GM12801 (cell line): ENCODE data around the gene ACTRT3.

Experiments used
- CTCF ChIP-seq: IDR thresholded peaks from one replicate; pipeline ENCODE4 v1.5.1; 2011; ENCODE audit warnings: control low read depth; ENCODE audit not compliant: insufficient read length; ENCODE audit errors: extremely low read depth

The ACTRT3 gene

DNA sequence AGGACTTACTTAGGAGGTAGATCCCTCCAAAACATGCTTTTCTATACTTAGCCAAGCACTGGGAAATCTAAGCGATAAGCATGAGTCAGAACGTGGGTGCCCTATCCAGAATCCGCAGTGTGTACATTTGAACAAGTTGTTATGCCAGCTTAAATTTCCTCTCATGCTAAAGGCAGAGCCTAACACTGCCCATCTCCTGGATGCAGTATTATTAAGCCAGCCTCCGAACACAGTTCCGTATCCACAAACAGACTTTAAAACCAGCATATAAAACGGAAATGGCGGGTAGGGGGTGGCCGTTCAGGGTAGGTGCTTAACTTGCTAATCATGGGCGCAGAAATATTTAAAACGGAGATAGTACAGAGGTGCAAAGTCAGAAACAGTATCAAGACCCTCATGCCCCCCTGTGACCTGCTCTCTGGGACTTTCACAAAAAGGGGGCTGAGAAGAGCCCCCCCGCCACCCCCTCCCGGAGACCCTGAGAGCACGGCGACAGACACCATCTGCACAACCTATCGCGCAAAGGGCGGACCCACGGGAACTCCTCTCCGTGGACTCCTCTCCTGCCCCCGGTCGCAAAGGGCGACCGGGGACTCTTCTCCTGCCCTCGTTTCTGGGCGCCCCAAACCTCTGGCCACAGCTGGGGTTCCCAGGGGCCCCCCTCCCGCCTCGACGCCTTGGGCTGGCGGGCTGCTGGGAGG lies 42.4 kb upstream of the ACTRT3 start:
- TF ChIP-seq CTCF: no peak

DNA sequence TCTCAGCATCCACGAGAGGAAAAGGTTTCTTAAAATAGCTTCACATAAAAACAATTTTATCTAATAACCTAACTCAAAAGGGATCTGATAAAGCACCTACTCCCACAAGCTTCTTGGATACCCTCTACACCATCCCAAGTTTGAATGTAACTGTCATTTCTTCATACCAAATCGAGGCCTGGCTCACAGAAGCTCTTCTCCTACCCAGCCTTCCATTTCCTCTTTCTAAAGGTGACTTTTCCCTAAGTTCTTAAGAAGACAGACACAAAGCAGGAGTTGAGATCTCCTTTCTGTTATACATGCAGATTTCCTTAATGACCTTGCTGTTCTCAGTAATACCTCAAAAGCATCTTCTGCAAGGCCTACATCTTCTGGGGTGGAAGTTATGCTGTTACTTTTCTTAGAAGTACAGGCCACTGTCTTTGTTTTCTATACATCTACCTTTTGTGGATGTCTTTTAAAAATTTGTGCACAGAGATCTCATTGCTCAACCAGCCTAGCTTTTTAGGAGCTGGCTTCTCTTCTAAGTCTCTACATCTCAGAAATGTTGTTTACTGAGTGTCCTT lies 40.0 kb upstream of the ACTRT3 start:
- TF ChIP-seq CTCF: no peak

DNA sequence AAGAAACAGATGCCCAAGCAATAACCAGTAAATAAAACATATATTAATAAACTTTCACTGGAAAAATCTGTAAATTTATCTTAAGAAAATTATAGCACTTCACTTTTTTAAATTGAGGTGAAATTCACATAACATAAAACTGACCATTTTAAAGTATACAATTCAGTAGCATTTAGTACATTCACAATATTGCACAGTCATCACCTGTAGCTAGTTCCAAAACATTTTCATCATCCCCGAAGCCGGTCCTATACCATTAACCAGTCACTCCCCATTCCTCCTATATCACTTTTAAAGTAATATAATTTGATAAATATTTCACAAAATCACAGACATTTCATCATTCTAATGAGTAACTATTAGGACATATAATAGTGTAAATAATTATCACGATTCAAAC lies 35.3 kb upstream of the ACTRT3 start:
- TF ChIP-seq CTCF: no peak

DNA sequence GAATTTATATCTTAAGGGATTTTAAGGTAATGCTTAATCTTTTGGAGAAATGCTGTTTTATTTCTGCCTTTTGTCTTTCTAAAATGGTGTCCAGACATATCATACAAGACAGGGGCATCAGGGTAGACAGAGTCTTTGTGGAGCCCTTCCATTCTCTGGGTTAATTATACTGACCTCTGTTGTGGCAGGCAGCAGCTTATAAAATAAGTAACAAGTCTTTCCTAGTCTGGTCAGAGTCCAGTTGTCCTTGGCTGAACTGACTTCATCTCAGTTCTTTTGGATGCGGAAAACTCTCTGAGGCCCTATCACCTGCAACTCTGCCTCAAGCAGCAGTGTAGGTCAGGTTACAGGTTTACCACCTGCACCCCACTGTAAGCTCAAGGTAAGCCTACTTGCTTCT lies 23.0 kb upstream of the ACTRT3 start:
- no peak for TF ChIP-seq CTCF

DNA sequence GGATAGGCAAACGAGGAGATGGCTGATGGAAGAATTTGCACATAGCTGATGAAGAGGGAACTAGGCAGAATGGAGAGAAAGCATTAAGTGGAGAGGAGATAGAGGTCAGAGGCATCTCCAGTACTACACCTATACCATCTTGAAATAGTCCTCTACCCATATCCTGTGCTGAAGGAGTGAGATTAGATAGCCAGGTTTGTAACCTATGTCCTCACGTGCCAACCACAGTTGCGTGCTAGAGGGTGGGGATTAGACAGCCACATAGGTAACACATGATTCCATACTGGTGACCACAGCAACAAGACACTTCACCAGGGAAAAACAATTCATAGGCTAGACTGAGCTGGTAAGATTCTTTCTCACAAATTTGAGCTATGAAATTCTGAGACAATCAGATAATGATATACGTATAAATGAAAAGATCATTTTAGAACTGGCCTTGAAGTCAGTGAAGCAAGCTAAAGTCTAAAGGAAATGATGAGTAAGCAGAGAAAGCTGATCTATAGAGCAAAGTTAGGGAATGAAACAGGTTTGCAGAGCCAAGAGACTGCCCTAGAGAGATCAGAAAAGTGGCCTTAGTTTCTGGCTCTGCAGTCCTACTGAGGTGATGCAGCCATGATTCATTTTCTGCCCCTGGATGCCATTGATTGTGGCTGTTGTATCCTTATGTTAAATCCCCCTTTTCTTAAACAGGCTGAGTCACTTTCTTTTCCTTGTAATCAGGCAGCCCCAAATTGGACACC lies 21.5 kb upstream of the ACTRT3 start:
- TF ChIP-seq CTCF: no peak

DNA sequence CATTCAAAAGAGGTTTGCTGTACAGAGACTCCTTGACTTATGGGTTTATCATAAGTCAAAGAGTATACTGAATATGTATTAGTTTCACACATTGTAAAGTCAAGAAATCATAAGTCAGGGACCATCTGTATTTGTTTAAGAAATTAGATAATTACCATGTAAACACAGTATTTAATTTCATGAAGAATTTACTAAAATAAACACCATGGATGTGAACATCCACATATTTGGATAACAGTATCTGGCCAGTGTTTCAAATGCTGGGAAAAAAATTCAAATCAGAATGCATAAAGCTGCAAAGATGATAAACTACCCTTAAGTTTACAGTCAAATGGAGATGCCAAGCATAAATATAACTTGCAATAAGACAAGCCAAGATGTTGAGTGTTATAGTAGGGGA lies 20.9 kb upstream of the ACTRT3 start:
- no peak for TF ChIP-seq CTCF

GRCh38 chr3:169787791-169788190 lies 18.4 kb upstream of the ACTRT3 start:
- TF ChIP-seq CTCF: no peak
